SU-DHL-6 (cell line): ENCODE data around the gene MRPL51.

ENCODE experiments used
- EZH2phosphoT487 ChIP-seq: fragments of 200-600 bp; sonication (generic), shearing (Covaris generic); conservative IDR thresholded peaks from 2 replicates; pipeline ENCODE4 v1.6.1; 2018; ENCODE audit warnings: mild to moderate bottlenecking, antibody characterized with exemption, low read length, moderate library complexity, mixed read lengths
- TF ChIP-seq, protein P1 (sequence below): fragments of 200-600 bp; sonication (generic); IDR thresholded peaks from one replicate; pipeline ENCODE4 v1.5.1; 2017; ENCODE audit warnings: antibody characterized with exemption, mild to moderate bottlenecking, low read length, moderate library complexity; ENCODE audit not compliant: insufficient read depth, poor library complexity, severe bottlenecking

- TF ChIP-seq, protein P1, sequence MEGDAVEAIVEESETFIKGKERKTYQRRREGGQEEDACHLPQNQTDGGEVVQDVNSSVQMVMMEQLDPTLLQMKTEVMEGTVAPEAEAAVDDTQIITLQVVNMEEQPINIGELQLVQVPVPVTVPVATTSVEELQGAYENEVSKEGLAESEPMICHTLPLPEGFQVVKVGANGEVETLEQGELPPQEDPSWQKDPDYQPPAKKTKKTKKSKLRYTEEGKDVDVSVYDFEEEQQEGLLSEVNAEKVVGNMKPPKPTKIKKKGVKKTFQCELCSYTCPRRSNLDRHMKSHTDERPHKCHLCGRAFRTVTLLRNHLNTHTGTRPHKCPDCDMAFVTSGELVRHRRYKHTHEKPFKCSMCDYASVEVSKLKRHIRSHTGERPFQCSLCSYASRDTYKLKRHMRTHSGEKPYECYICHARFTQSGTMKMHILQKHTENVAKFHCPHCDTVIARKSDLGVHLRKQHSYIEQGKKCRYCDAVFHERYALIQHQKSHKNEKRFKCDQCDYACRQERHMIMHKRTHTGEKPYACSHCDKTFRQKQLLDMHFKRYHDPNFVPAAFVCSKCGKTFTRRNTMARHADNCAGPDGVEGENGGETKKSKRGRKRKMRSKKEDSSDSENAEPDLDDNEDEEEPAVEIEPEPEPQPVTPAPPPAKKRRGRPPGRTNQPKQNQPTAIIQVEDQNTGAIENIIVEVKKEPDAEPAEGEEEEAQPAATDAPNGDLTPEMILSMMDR, result no peak
- no peak for TF ChIP-seq EZH2phosphoT487
These were observed 32.2 kb downstream of the MRPL51 start for GRCh38 chr12:6460751-6461371.
